HCT116 (cell line): ENCODE data around the gene ACOXL. TPM values are rescaled to one million over a fixed set of nuclear protein-coding genes. Genes with fewer than 3 reads are reported as not detected.

Experiments used
- ATAC-seq: fragments of 200-7000 bp; cut with Tn5 transposase; 2 replicates; pipeline ENCODE4 v1.9.1; 2020; ENCODE audit warnings: mild to moderate bottlenecking, moderate library complexity
- BruUV-seq: library from RNA; stranded (reverse); fragments of 400-500 nt; replicated peaks from 2 replicates; lab custom pipeline; 2021; lab: Mats Ljungman, UMichigan
- CTCF ChIA-PET: fragments of 300-600 bp; sonication (Branson Sonifier 250); formaldehyde crosslinking; loops from one replicate; lab custom pipeline; 2021; ENCODE audit warnings: antibody characterized with exemption; lab: Charles Lee
- POLR2A ChIA-PET: fragments of 300-600, 350-600 bp; sonication (Branson Sonifier 250); formaldehyde crosslinking; loops from one replicate; lab custom pipeline; 2021; ENCODE audit warnings: antibody characterized with exemption; lab: Charles Lee
- RAD21 ChIA-PET, 2 experiments: fragments of 300-600 bp; sonication (Branson Sonifier 250); formaldehyde crosslinking; loops; one replicate each; lab custom pipeline; 2023; ENCODE audit warnings: low total read pairs in 2 of 2; ENCODE audit not compliant: uncharacterized antibody in 2 of 2, unreplicated experiment in 2 of 2, low non-redundant PET in 1 of 2; lab: Charles Lee
- DNase-seq: peaks from one replicate; pipeline ENCODE4 v3.0.0-alpha.2; 2010; ENCODE audit warnings: low read depth, low spot score
- H2AFZ ChIP-seq: fragments of 200-600 bp; shearing (Covaris generic), sonication (generic); 2 replicates; pipeline ENCODE4 v1.6.1; 2017; ENCODE audit warnings: low read depth, mixed run types, mixed read lengths, antibody characterized with exemption, low read length; ENCODE audit not compliant: poor library complexity, severe bottlenecking
- H3K27ac ChIP-seq: 2 replicates; pipeline ENCODE4 v1.5.1; 2012; ENCODE audit warnings: low read depth, low read length
- H3K27me3 ChIP-seq: fragments of 200-600 bp; sonication (generic); 2 replicates; pipeline ENCODE4 v1.6.1; 2016; ENCODE audit warnings: mixed run types, low read length, mixed read lengths; ENCODE audit not compliant: insufficient read depth
- H3K36me3 ChIP-seq, 2 experiments: fragments of 200-500 bp in 1 of 2; fragments of 200-600 bp in 1 of 2; sonication (Bioruptor generic) in 1 of 2; sonication (generic) in 1 of 2; 2 replicates each; pipeline versions ENCODE4 v1.5.1 to v1.6.1; 2014 to 2016; ENCODE audit warnings: low read length in 2 of 2, inconsistent platforms in 1 of 2, mixed read lengths in 1 of 2, mixed run types in 1 of 2; ENCODE audit not compliant: insufficient read depth in 2 of 2, control insufficient read depth in 1 of 2
- H3K4me1 ChIP-seq, 2 experiments: fragments of 200-600 bp in 1 of 2; sonication (generic) in 1 of 2; 2 replicates each; pipeline versions ENCODE4 v1.5.1 to v1.6.1; 2012 to 2017; ENCODE audit warnings: low read length in 2 of 2, inconsistent platforms in 1 of 2, mild to moderate bottlenecking in 1 of 2, mixed read lengths in 1 of 2, mixed run types in 1 of 2, moderate library complexity in 1 of 2; ENCODE audit not compliant: insufficient read depth in 2 of 2, control insufficient read depth in 1 of 2
- H3K4me2 ChIP-seq: fragments of 200-600 bp; sonication (generic); 2 replicates; pipeline ENCODE4 v1.6.1; 2017; ENCODE audit warnings: mixed run types, low read length, mixed read lengths
- H3K4me3 ChIP-seq, 2 experiments: fragments of 200-600 bp in 1 of 2; sonication (generic) in 1 of 2; replicated peaks in 1 of 2; 2 replicates each; pipeline ENCODE4 v1.5.1; 2011 to 2016; ENCODE audit warnings: low read length in 2 of 2, control low read depth in 1 of 2, low read depth in 1 of 2, mild to moderate bottlenecking in 1 of 2, mixed read lengths in 1 of 2, mixed run types in 1 of 2
- H3K79me2 ChIP-seq: fragments of 200-600 bp; sonication (generic); 2 replicates; pipeline ENCODE4 v1.6.1; 2017; ENCODE audit warnings: mild to moderate bottlenecking, mixed run types, low read length, moderate library complexity, mixed read lengths; ENCODE audit not compliant: insufficient read depth
- H3K9ac ChIP-seq: fragments of 200-600 bp; sonication (generic); 2 replicates; pipeline ENCODE4 v1.6.1; 2016; ENCODE audit warnings: low read length, mixed read lengths
- H3K9me2 ChIP-seq: fragments of 200-600 bp; sonication (generic), shearing (Covaris generic); 2 replicates; pipeline ENCODE4 v1.6.1; 2017; ENCODE audit warnings: mixed run types, mild to moderate bottlenecking, moderate library complexity; ENCODE audit not compliant: insufficient read depth
- H3K9me3 ChIP-seq, 2 experiments: fragments of 200-500 bp in 1 of 2; fragments of 200-600 bp in 1 of 2; sonication (Bioruptor generic) in 1 of 2; sonication (generic) in 1 of 2; 2 replicates each; pipeline ENCODE4 v1.6.1; 2014 to 2017; ENCODE audit warnings: low read length in 2 of 2, mixed read lengths in 2 of 2, inconsistent platforms in 1 of 2, low read depth in 1 of 2, mild to moderate bottlenecking in 1 of 2, mixed run types in 1 of 2, moderate library complexity in 1 of 2; ENCODE audit not compliant: control insufficient read depth in 1 of 2, insufficient read depth in 1 of 2
- H4K20me1 ChIP-seq: fragments of 200-600 bp; sonication (generic), shearing (Covaris generic); 2 replicates; pipeline ENCODE4 v1.6.1; 2017; ENCODE audit warnings: mixed run types, mild to moderate bottlenecking, moderate library complexity; ENCODE audit not compliant: insufficient read depth
- CEBPB ChIP-seq: IDR thresholded peaks from 2 replicates; pipeline ENCODE4 v1.6.1; 2012; ENCODE audit warnings: low read depth
- CTCF ChIP-seq, 3 experiments: fragments of 200-600 bp in 1 of 3; sonication (generic) in 1 of 3; IDR thresholded peaks in 2 of 3; conservative IDR thresholded peaks in 1 of 3; 2 replicates each; pipeline ENCODE4 v1.5.1; 2012 to 2017; ENCODE audit warnings: low read depth in 2 of 3, low read length in 2 of 3, antibody characterized with exemption in 1 of 3, borderline replicate concordance in 1 of 3, control low read depth in 1 of 3, mild to moderate bottlenecking in 1 of 3, mixed read lengths in 1 of 3, mixed run types in 1 of 3, moderate library complexity in 1 of 3; ENCODE audit not compliant: insufficient read depth in 1 of 3
- EGR1 ChIP-seq: IDR thresholded peaks from 2 replicates; pipeline ENCODE4 v1.6.1; 2012; ENCODE audit warnings: low read depth
- ELF1 ChIP-seq: IDR thresholded peaks from 2 replicates; pipeline ENCODE4 v1.6.1; 2012; ENCODE audit warnings: low read depth, borderline replicate concordance
- EZH2phosphoT487 ChIP-seq: fragments of 200-600 bp; IDR thresholded peaks from 2 replicates; pipeline ENCODE4 v1.6.1; 2018; ENCODE audit warnings: antibody characterized with exemption, borderline replicate concordance
- JUND ChIP-seq: IDR thresholded peaks from 2 replicates; pipeline ENCODE4 v1.6.1; 2012
- POLR2A ChIP-seq: IDR thresholded peaks from 2 replicates; pipeline ENCODE4 v1.7.0; 2011; ENCODE audit warnings: borderline replicate concordance; ENCODE audit not compliant: insufficient read depth, insufficient read length; ENCODE audit errors: extremely low read depth
- SIN3A ChIP-seq: IDR thresholded peaks from 2 replicates; pipeline ENCODE4 v1.6.1; 2012; ENCODE audit warnings: low read depth
- ZFX ChIP-seq: fragments of 450-650 bp; IDR thresholded peaks from 2 replicates; pipeline ENCODE4 v1.6.1; 2017
- intact Hi-C: fragments of 100-400 bp; cut with micrococcal nuclease; formaldehyde crosslinking; loops from 2 replicates; pipeline ENCODE4 v1.10.0; 2022
- total RNA-seq: library from RNA; stranded (reverse); gene quantifications from one replicate; pipeline ENCODE4 v1.2.1, GENCODE V29; 2021; ENCODE audit not compliant: unreplicated experiment

ACOXL gene
- total RNA-seq, 1 experiment from 2014 or later = 5.5 TPM

GRCh38 chr2:110834134-110834827, 101.9 kb downstream of the ACOXL start (continued):
- TF ChIP-seq CTCF (IDR thresholded peaks at IDR 0.05 in 2 of 3, conservative IDR thresholded peaks at IDR 0.05 in 1 of 3; ENCODE audit: borderline replicate concordance in 1 of 3, insufficient read depth in 1 of 3, low read depth in 2 of 3, low read length in 2 of 3) (no peak), JUND (no peak)

GRCh38 chr2:110836671-110837070, 104.3 kb downstream of the ACOXL start:
- ATAC-seq (no peak), DNase-seq (no peak)
- Histone ChIP-seq H3K79me2 (no peaks in the 10 kb centered on the region), H3K27me3 (no peaks in the 10 kb centered on the region), H3K27ac (no peak overlapping the region), H3K36me3 (no peaks in the 10 kb centered on the region), H3K4me2 (no peak overlapping the region), H3K4me1 (no peaks in the 10 kb centered on the region), H3K9me3 (no peaks in the 10 kb centered on the region), H3K9me2 (no peaks in the 10 kb centered on the region), H3K4me3 (no peak overlapping the region), H4K20me1 (no peaks in the 10 kb centered on the region), H2AFZ (no peak overlapping the region), H3K9ac (no peak overlapping the region)
- ChIA-PET RAD21 (no interaction called here), POLR2A (no interaction called here), CTCF (no interaction called here)
- intact Hi-C loops = no loop called here
- no TSS peak for BruUV-seq
- TF ChIP-seq EGR1 = no peak
- TF ChIP-seq EZH2phosphoT487 = no peak
- TF ChIP-seq SIN3A = no peak
- TF ChIP-seq JUND = no peak
- no peak for TF ChIP-seq ZFX
- no peak for TF ChIP-seq ELF1
- TF ChIP-seq CEBPB = no peak
- no peak for TF ChIP-seq POLR2A
